Daoy (cell line): ENCODE data around the gene LTB. TPM values are rescaled to one million over a fixed set of nuclear protein-coding genes. Genes with fewer than 3 reads are reported as not detected.

ENCODE experiments used
- DNase-seq: peaks from one replicate; pipeline ENCODE4 v3.0.0-alpha.2; 2015; ENCODE audit warnings: low read depth
- total RNA-seq: library from RNA; depleted of rRNA; stranded (reverse); fragments of >200 nt; shearing (Covaris generic); gene quantifications from 2 replicates; pipeline ENCODE4 v1.2.3, GENCODE V29; 2014

The LTB gene
- total RNA-seq, 1 experiment from 2014 or later = 2.1 TPM

GRCh38 chr6:31576897-31577578 is 5.2 kb downstream of the LTB start:
- no peak for DNase-seq

- DNase-seq = no peak
Observed at GRCh38 chr6:31575952-31576685, 6.1 kb downstream of the LTB start.

- DNase-seq = peak; percentile 63
Observed at GRCh38 chr6:31575335-31575901, 6.8 kb downstream of the LTB start, which contains the start of gene TNF. TNF (plus strand) TSS chr6:31575565; CDS start chr6:31575742, 177 bp downstream.

GRCh38 chr6:31574106-31575061 is 7.8 kb downstream of the LTB start:
- no peak for DNase-seq

- no peak for DNase-seq
Observed at GRCh38 chr6:31573239-31574105, 8.8 kb downstream of the LTB start.

GRCh38 chr6:31572041-31572911 is 9.9 kb downstream of the LTB start, which contains the start of gene LTA:
LTA (plus strand) TSS chr6:31572289; CDS start chr6:31572743, 454 bp downstream.
- no peak for DNase-seq

- DNase-seq = no peak
Observed at GRCh38 chr6:31569861-31570536, 12.2 kb downstream of the LTB start.

GRCh38 chr6:31568537-31568961 is 13.7 kb downstream of the LTB start:
- no peak for DNase-seq

- no peak for DNase-seq
Observed at GRCh38 chr6:31567531-31568370, 14.5 kb downstream of the LTB start.

- DNase-seq = no peak
Observed at GRCh38 chr6:31560697-31561058, 21.5 kb downstream of the LTB start.

GRCh38 chr6:31559958-31560696 is 22.1 kb downstream of the LTB start:
- peak; percentile 93 for DNase-seq

- DNase-seq = no peak
Observed at GRCh38 chr6:31559606-31559957, 22.6 kb downstream of the LTB start.

GRCh38 chr6:31558631-31559500 is 23.4 kb downstream of the LTB start:
- peak; percentile 60 for DNase-seq

- DNase-seq = no peak
Observed at GRCh38 chr6:31558318-31558625, 24.0 kb downstream of the LTB start.

- DNase-seq = no peak
Observed at GRCh38 chr6:31557443-31558317, 24.5 kb downstream of the LTB start.

- DNase-seq = no peak
Observed at GRCh38 chr6:31556307-31556706, 25.9 kb downstream of the LTB start.
